Ishikawa (cell line): ENCODE measurements around the gene CD33.

Source experiments
- CEBPB ChIP-seq: IDR thresholded peaks from 2 replicates; pipeline ENCODE4 v1.6.1; 2012
- CREB1 ChIP-seq: IDR thresholded peaks from 2 replicates; pipeline ENCODE4 v1.6.1; 2012; ENCODE audit warnings: low read depth
- EGR1 ChIP-seq: IDR thresholded peaks from 2 replicates; pipeline ENCODE4 v1.6.1; 2012
- EP300 ChIP-seq: IDR thresholded peaks from 2 replicates; pipeline ENCODE4 v1.6.1; 2012; ENCODE audit warnings: borderline replicate concordance
- FOXM1 ChIP-seq: IDR thresholded peaks from 2 replicates; pipeline ENCODE4 v1.6.1; 2012; ENCODE audit warnings: low read depth, borderline replicate concordance
- NFIC ChIP-seq: IDR thresholded peaks from 2 replicates; pipeline ENCODE4 v1.6.1; 2012
- RAD21 ChIP-seq: IDR thresholded peaks from 2 replicates; pipeline ENCODE4 v1.6.1; 2012; ENCODE audit warnings: low read depth
- TAF1 ChIP-seq: IDR thresholded peaks from 2 replicates; pipeline ENCODE4 v1.6.1; 2012; ENCODE audit warnings: low read depth, mild to moderate bottlenecking
- TCF12 ChIP-seq: IDR thresholded peaks from 2 replicates; pipeline ENCODE4 v1.6.1; 2012; ENCODE audit warnings: low read depth
- TEAD4 ChIP-seq: IDR thresholded peaks from 2 replicates; pipeline ENCODE4 v1.6.1; 2012
- YY1 ChIP-seq: IDR thresholded peaks from 2 replicates; pipeline ENCODE4 v1.6.1; 2012; ENCODE audit warnings: low read depth
- ZBTB7A ChIP-seq: IDR thresholded peaks from 2 replicates; pipeline ENCODE4 v1.6.1; 2012; ENCODE audit warnings: low read depth
- TF ChIP-seq, protein P1 (sequence below): IDR thresholded peaks from 2 replicates; pipeline ENCODE4 v1.6.1; 2012; ENCODE audit warnings: low read depth, mild to moderate bottlenecking
- TF ChIP-seq, protein P2 (sequence below): IDR thresholded peaks from 2 replicates; pipeline ENCODE4 v1.6.1; 2012
- TF ChIP-seq, protein P3 (sequence below): IDR thresholded peaks from 2 replicates; pipeline ENCODE4 v1.6.1; 2012

CD33 gene

DNA sequence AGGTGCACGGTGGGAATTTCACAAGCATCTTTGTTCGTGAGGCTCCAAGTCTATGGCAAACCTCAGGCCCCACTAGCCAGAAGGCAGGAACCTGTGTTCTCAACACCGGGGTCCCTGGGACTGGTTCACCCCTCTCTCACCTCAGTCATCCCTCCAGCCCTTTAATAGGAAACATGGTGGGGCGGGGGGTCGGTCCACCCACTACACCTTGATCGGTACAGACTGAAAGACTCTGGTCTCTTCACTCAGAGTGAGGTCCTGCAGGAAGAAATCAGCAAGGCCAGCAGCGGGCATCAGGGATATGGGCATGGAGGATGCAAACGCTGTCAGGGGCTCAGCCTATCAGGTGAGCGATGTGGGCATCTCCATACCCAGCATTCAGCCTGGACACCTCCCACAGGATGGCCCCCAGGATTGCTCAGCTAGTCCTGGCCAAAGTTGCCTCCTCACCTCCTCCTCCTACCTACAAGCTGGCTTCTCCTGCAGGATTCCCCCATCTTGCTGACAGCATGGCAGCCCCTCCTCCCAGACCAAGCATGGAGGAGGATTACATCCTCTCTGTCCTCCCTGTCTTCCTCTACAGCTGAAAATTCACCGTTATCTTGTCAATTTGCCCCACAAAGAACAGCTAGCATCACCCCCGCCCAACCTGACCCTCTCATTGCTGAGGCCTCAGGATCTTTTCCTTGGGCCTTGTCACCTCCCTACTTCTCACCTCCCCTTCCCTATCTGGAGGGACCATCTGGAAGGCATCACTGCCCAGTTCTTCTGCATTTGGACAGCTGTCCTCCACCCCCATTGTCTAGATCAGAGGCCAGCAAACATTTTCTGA is 37.3 kb upstream of the CD33 start:
- no peak for TF ChIP-seq EGR1
- TF ChIP-seq, protein P1, sequence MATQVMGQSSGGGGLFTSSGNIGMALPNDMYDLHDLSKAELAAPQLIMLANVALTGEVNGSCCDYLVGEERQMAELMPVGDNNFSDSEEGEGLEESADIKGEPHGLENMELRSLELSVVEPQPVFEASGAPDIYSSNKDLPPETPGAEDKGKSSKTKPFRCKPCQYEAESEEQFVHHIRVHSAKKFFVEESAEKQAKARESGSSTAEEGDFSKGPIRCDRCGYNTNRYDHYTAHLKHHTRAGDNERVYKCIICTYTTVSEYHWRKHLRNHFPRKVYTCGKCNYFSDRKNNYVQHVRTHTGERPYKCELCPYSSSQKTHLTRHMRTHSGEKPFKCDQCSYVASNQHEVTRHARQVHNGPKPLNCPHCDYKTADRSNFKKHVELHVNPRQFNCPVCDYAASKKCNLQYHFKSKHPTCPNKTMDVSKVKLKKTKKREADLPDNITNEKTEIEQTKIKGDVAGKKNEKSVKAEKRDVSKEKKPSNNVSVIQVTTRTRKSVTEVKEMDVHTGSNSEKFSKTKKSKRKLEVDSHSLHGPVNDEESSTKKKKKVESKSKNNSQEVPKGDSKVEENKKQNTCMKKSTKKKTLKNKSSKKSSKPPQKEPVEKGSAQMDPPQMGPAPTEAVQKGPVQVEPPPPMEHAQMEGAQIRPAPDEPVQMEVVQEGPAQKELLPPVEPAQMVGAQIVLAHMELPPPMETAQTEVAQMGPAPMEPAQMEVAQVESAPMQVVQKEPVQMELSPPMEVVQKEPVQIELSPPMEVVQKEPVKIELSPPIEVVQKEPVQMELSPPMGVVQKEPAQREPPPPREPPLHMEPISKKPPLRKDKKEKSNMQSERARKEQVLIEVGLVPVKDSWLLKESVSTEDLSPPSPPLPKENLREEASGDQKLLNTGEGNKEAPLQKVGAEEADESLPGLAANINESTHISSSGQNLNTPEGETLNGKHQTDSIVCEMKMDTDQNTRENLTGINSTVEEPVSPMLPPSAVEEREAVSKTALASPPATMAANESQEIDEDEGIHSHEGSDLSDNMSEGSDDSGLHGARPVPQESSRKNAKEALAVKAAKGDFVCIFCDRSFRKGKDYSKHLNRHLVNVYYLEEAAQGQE: no peak

DNA sequence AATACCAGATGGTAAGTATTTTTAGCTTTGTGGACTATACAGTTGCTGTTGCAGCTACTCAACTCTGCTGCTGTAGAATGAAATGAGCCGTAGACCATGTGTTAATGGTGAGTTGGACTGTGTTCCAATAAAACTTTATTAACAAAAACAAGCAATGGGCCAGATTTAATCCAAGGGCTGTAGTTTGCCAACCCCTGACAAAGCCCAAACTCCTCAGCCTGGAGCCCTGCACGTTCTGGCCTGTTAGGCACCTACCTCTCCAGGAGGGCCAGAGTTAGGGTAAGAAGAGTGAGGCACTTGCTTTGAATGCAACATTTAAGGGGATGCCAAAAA is 36.7 kb upstream of the CD33 start:
- TF ChIP-seq, protein P2, sequence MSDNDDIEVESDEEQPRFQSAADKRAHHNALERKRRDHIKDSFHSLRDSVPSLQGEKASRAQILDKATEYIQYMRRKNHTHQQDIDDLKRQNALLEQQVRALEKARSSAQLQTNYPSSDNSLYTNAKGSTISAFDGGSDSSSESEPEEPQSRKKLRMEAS: no peak
- TF ChIP-seq EP300: no peak
- TF ChIP-seq EGR1: no peak
- TF ChIP-seq TEAD4: no peak
- no peak for TF ChIP-seq CREB1
- TF ChIP-seq FOXM1: no peak
- no peak for TF ChIP-seq TCF12
- TF ChIP-seq, protein P1: no peak
- no peak for TF ChIP-seq RAD21
- TF ChIP-seq, protein P3, sequence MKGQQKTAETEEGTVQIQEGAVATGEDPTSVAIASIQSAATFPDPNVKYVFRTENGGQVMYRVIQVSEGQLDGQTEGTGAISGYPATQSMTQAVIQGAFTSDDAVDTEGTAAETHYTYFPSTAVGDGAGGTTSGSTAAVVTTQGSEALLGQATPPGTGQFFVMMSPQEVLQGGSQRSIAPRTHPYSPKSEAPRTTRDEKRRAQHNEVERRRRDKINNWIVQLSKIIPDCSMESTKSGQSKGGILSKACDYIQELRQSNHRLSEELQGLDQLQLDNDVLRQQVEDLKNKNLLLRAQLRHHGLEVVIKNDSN: no peak
- no peak for TF ChIP-seq YY1
- TF ChIP-seq CEBPB: no peak
- no peak for TF ChIP-seq NFIC

DNA sequence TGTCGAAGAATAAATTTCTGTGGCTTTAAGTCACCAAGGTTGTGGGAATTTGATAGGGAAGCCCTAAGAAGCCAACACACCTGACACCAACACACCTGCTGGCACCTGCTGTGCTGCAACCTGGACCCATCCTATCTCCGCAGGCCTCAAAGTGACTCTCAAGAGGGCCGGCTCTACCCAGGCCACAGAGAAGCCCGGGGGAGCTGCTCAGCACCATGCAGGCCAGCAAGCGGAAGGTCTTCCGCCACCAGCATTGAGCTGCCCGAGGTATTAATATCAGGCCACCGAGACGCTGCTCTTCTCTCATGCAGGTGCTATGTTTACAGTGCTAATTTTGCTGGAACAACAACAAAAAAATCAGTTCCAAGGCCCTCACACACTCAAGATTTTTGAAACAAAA is 32.2 kb upstream of the CD33 start:
- TF ChIP-seq YY1 (no peak), EGR1 (no peak), FOXM1 (no peak)

DNA sequence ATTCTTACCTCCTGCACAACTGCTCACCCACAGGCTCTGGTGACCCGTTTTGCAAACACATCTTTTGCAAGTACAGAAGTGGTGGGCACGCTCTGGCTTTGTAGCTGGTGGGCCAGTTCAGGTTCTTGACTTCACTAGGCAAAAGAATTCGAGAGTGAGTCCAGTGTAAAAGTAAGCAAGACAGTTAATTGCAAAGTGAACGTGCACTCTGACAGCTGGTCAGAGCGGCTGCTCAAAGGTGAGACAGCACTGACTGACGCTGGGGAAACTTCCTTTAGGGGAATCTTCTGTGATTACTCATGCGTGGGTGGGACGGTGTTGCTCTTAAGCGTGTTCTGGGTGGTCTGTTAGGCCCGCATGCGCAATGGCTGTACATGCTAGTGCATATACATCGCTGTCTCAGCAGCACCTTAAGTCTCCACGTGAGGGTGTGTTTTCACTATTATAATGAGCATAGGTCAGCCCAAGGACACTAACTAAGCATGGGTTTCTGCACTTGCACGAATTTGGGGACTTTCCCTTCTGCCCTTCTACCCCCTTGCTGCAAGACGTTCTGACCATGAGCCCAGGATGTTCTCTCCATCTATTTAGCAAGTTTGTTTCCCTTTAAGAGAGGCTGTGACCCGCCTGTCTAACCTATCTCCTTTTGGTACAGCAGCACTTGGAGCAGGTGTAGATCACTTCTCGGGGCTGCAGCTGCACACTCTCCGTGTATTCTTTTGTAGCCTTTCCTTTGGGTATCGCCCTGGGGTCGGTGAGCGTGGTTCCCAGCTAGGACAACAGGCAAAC is 30.2 kb upstream of the CD33 start:
- no peak for TF ChIP-seq YY1
- TF ChIP-seq, protein P3: no peak
- no peak for TF ChIP-seq CEBPB
- TF ChIP-seq ZBTB7A: no peak
- no peak for TF ChIP-seq FOXM1
- TF ChIP-seq EP300: no peak
- no peak for TF ChIP-seq EGR1
- no peak for TF ChIP-seq TAF1
- no peak for TF ChIP-seq CREB1
- TF ChIP-seq RAD21: no peak
- TF ChIP-seq TEAD4: no peak
- TF ChIP-seq NFIC: no peak
- TF ChIP-seq TCF12: no peak
- TF ChIP-seq, protein P2: no peak
- TF ChIP-seq, protein P1: no peak
